OCI-LY3 (cell line): ENCODE results near the gene SUSD1.

Experiments used
- H2AFZ ChIP-seq: fragments of 200-600, 300-600 bp; shearing (Covaris generic); 2 replicates; pipeline ENCODE4 v1.6.0; 2014; ENCODE audit warnings: antibody characterized with exemption, low read depth, low read length
- H3K27ac ChIP-seq: fragments of 200-600, 300-600 bp; sonication (generic); 2 replicates; pipeline ENCODE4 v1.5.1; 2014; ENCODE audit warnings: mild to moderate bottlenecking, low read length, moderate library complexity, mixed read lengths
- H3K27me3 ChIP-seq: fragments of 200-600, 300-600 bp; sonication (generic); 2 replicates; pipeline ENCODE4 v1.6.1; 2014; ENCODE audit warnings: low read depth, low read length, mixed read lengths
- H3K36me3 ChIP-seq: fragments of 200-600, 300-600 bp; sonication (generic); replicated peaks from 2 replicates; pipeline ENCODE3; 2014; ENCODE audit warnings: low read depth, low read length, mixed read lengths
- H3K4me1 ChIP-seq: fragments of 300-600, 200-600 bp; sonication (generic); 2 replicates; pipeline ENCODE4 v1.6.1; 2014; ENCODE audit warnings: low read length, mixed read lengths
- H3K4me2 ChIP-seq: fragments of 200-600, 300-600 bp; sonication (generic); 2 replicates; pipeline ENCODE4 v1.6.1; 2014; ENCODE audit warnings: low read length, mixed read lengths
- H3K4me3 ChIP-seq: fragments of 300-600, 200-600 bp; sonication (generic); 2 replicates; pipeline ENCODE4 v1.5.1; 2014; ENCODE audit warnings: antibody characterized with exemption, mild to moderate bottlenecking, low read length, moderate library complexity
- H3K79me2 ChIP-seq: fragments of 300-600, 200-600 bp; shearing (Covaris generic); 2 replicates; pipeline ENCODE4 v1.6.1; 2014; ENCODE audit warnings: mild to moderate bottlenecking, low read length, mixed read lengths
- H3K9ac ChIP-seq: fragments of 300-600, 200-600 bp; shearing (Covaris generic); 2 replicates; pipeline ENCODE4 v1.6.0; 2014; ENCODE audit warnings: mild to moderate bottlenecking, low read length, moderate library complexity
- H3K9me3 ChIP-seq: fragments of 200-600, 300-600 bp; shearing (Covaris generic); 2 replicates; pipeline ENCODE4 v1.6.1; 2014; ENCODE audit warnings: low read length, mixed read lengths; ENCODE audit not compliant: insufficient read depth
- H4K20me1 ChIP-seq: fragments of 200-600, 300-600 bp; sonication (generic); 2 replicates; pipeline ENCODE4 v1.6.1; 2016; ENCODE audit warnings: low read length, mixed read lengths; ENCODE audit not compliant: insufficient read depth
- EZH2phosphoT487 ChIP-seq: fragments of 200-600 bp; shearing (Covaris generic); IDR thresholded peaks from 2 replicates; pipeline ENCODE4 v1.6.1; 2018; ENCODE audit warnings: antibody characterized with exemption, mixed run types, low read depth
- TF ChIP-seq, protein P1 (sequence below): fragments of 200-600, 300-600 bp; sonication (generic); IDR thresholded peaks from 2 replicates; pipeline ENCODE4 v1.5.1; 2014; ENCODE audit warnings: antibody characterized with exemption, low read length, low read depth

Gene SUSD1

DNA sequence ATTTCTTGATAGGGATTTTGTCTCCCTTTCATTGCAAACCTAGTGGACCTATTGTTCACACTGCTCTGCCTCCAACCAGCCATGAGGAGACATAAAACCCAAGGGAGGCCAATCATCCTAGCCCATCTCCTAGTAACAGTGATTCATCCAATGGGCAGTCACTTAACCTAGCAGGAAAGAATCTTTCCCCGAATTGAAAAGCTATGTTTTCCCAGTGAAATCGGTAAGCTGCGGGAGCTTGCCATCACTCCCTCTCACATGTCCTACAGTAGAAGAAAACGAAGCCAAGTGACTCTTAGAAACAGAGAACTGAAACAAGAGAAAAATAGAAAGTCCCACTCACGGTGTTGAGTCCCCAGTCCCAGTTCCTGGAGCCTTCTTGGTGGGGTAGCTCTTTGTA, 123.3 kb downstream of the SUSD1 start:
- Histone ChIP-seq H2AFZ (no peak overlapping the region), H3K79me2 (no peaks in the 10 kb centered on the region), H3K27ac (peak overlapping the region; percentile 37; the same call in 1 of the 2 replicates), H3K4me1 (peaks cover 56% of the 10 kb centered on the region), H3K4me3 (0 out of 2 replicates have a peak overlapping the region, but pooled peaks have one; percentile 30), H3K36me3 (peaks cover 16% of the 10 kb centered on the region), H3K4me2 (peak overlapping the region; percentile 70), H3K27me3 (no peaks in the 10 kb centered on the region), H3K9ac (0 out of 2 replicates have a peak overlapping the region, but pooled peaks have one; percentile 26), H3K9me3 (peaks cover 14% of the 10 kb centered on the region), H4K20me1 (no peaks in the 10 kb centered on the region)
- TF ChIP-seq, protein P1, sequence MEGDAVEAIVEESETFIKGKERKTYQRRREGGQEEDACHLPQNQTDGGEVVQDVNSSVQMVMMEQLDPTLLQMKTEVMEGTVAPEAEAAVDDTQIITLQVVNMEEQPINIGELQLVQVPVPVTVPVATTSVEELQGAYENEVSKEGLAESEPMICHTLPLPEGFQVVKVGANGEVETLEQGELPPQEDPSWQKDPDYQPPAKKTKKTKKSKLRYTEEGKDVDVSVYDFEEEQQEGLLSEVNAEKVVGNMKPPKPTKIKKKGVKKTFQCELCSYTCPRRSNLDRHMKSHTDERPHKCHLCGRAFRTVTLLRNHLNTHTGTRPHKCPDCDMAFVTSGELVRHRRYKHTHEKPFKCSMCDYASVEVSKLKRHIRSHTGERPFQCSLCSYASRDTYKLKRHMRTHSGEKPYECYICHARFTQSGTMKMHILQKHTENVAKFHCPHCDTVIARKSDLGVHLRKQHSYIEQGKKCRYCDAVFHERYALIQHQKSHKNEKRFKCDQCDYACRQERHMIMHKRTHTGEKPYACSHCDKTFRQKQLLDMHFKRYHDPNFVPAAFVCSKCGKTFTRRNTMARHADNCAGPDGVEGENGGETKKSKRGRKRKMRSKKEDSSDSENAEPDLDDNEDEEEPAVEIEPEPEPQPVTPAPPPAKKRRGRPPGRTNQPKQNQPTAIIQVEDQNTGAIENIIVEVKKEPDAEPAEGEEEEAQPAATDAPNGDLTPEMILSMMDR: no peak
- TF ChIP-seq EZH2phosphoT487: no peak

- Histone ChIP-seq H3K9ac (no peak overlapping the region), H3K36me3 (peaks cover 21% of the 10 kb centered on the region), H3K4me2 (no peak overlapping the region), H3K4me1 (peaks cover 61% of the 10 kb centered on the region), H3K27me3 (no peaks in the 10 kb centered on the region), H3K9me3 (peaks cover 14% of the 10 kb centered on the region), H2AFZ (no peak overlapping the region), H3K27ac (no peak overlapping the region), H4K20me1 (no peaks in the 10 kb centered on the region), H3K4me3 (no peak overlapping the region), H3K79me2 (no peaks in the 10 kb centered on the region)
- no peak for TF ChIP-seq EZH2phosphoT487
- TF ChIP-seq, protein P1: no peak
Measured at GRCh38 chr9:112050544-112051475, 124.3 kb downstream of the SUSD1 start.

GRCh38 chr9:112049811-112050516, 125.1 kb downstream of the SUSD1 start:
- H4K20me1 ChIP-seq: no peaks in the 10 kb centered on the region
- no peak overlapping the region for H2AFZ ChIP-seq
- no peaks in the 10 kb centered on the region for H3K79me2 ChIP-seq
- no peak overlapping the region for H3K4me2 ChIP-seq
- H3K4me1 ChIP-seq: peaks cover 55% of the 10 kb centered on the region
- H3K4me3 ChIP-seq: no peak overlapping the region
- no peak for TF ChIP-seq EZH2phosphoT487
- TF ChIP-seq, protein P1: no peak
- no peaks in the 10 kb centered on the region for H3K27me3 ChIP-seq
- no peak overlapping the region for H3K9ac ChIP-seq
- H3K9me3 ChIP-seq: peaks cover 14% of the 10 kb centered on the region
- no peak overlapping the region for H3K27ac ChIP-seq
- H3K36me3 ChIP-seq: peaks cover 21% of the 10 kb centered on the region
